ENCODE measurements around the gene THBS4. TPM values are rescaled to one million over a fixed set of nuclear protein-coding genes. Genes with fewer than 3 reads are reported as not detected.

The THBS4 gene
- total RNA-seq, 1 experiment from 2014 or later = 6.6 TPM

DNA sequence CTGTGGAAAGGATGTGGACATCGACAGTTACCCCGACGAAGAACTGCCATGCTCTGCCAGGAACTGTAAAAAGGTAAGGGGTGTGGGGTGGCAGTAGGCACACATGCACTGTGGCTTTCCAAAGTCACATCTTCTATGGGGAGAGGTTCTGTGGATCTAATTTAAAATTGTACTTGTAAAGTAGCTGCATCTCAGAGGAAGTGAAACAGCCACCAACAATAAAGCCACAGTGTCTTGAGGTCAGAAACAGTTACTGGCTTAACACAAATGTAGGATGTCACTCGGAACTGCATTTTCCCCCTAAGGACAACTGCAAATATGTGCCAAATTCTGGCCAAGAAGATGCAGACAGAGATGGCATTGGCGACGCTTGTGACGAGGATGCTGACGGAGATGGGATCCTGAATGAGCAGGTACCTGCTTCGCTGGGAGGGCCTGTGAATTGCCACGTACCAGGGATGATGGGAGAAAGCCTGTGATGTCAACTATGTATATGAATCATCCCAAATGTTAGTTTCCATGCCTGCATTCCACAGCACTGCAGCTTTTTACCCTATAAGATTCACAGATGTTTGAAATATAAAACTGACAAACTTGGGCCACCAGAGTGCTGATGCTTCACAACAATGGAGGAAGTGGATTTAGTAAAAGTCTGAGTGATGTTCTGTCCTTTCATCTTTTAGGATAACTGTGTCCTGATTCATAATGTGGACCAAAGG, 35.3 kb downstream of the THBS4 start:
- no peak overlapping the region for H3K27ac ChIP-seq
- CTCF ChIA-PET = no interaction called here
- TF ChIP-seq, protein P1, sequence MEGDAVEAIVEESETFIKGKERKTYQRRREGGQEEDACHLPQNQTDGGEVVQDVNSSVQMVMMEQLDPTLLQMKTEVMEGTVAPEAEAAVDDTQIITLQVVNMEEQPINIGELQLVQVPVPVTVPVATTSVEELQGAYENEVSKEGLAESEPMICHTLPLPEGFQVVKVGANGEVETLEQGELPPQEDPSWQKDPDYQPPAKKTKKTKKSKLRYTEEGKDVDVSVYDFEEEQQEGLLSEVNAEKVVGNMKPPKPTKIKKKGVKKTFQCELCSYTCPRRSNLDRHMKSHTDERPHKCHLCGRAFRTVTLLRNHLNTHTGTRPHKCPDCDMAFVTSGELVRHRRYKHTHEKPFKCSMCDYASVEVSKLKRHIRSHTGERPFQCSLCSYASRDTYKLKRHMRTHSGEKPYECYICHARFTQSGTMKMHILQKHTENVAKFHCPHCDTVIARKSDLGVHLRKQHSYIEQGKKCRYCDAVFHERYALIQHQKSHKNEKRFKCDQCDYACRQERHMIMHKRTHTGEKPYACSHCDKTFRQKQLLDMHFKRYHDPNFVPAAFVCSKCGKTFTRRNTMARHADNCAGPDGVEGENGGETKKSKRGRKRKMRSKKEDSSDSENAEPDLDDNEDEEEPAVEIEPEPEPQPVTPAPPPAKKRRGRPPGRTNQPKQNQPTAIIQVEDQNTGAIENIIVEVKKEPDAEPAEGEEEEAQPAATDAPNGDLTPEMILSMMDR (conservative IDR thresholded peaks at IDR 0.05) = no peak
- no peak for TF ChIP-seq EZH2 (IDR thresholded peaks at IDR 0.05; ENCODE audit: low read depth)
- no peaks in the 10 kb centered on the region for H3K79me2 ChIP-seq (ENCODE audit: low read depth)
- no TSS peak for BruUV-seq (replicated peaks)
- no peaks in the 10 kb centered on the region for H3K9me2 ChIP-seq (ENCODE audit: insufficient read depth)
- no peaks in the 10 kb centered on the region for H3K4me1 ChIP-seq (replicated peaks; ENCODE audit: insufficient read depth)
- POLR2A ChIA-PET (ENCODE audit: unreplicated experiment) = interaction anchor here (0.6 kb wide), 1 partner anchor 95 kb away, joined by 5 read pairs; no protein-coding TSS in a partner anchor
- no peak overlapping the region for H3K4me2 ChIP-seq
- no peaks in the 10 kb centered on the region for H3K9me3 ChIP-seq (ENCODE audit: insufficient read depth, low read depth)
- no peaks in the 10 kb centered on the region for H3K27me3 ChIP-seq (ENCODE audit: insufficient read depth, low read depth)
- H3K36me3 ChIP-seq (ENCODE audit: low read depth) = no peaks in the 10 kb centered on the region
- intact Hi-C loops (cut with micrococcal nuclease; ENCODE audit: unreplicated experiment) = no loop called here
- no peak overlapping the region for H2AFZ ChIP-seq
- H4K20me1 ChIP-seq (ENCODE audit: insufficient read depth) = no peaks in the 10 kb centered on the region
- no peaks in the 10 kb centered on the region for H3F3A ChIP-seq (ENCODE audit: insufficient read depth, low read depth)
- no peak for DNase-seq
- H3K4me3 ChIP-seq = no peak overlapping the region

DNA sequence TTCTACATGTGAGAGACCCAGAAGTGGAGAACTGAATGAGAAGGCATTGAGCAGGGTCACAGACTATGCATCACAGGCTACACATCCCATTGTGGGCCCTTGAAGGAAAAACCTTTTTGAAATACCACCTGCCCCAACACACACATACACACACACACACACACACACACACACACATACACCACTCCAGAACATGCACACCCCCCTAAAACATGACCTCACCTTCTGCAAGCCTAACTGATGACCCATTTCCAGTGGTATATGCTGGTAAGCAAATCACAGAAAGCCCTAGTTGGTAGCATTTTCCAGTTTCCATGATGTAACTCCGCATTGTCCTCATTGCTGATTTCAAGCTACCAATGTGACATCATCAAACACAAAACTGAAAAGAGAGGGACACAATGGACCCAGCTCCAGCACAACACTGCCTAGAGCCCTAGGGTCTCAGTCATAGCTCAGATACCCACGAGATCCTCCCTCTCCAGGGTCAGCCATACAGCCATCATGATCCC, 36.4 kb downstream of the THBS4 start:
- POLR2A ChIA-PET (ENCODE audit: unreplicated experiment) = no interaction called here
- no peaks in the 10 kb centered on the region for H3K4me1 ChIP-seq (replicated peaks; ENCODE audit: insufficient read depth)
- BruUV-seq (replicated peaks) = no TSS peak
- no peaks in the 10 kb centered on the region for H3K9me2 ChIP-seq (ENCODE audit: insufficient read depth)
- intact Hi-C loops (cut with micrococcal nuclease; ENCODE audit: unreplicated experiment) = no loop called here
- no peaks in the 10 kb centered on the region for H4K20me1 ChIP-seq (ENCODE audit: insufficient read depth)
- H3K79me2 ChIP-seq (ENCODE audit: low read depth) = no peaks in the 10 kb centered on the region
- TF ChIP-seq, protein P1 (conservative IDR thresholded peaks at IDR 0.05) = no peak
- TF ChIP-seq EZH2 (IDR thresholded peaks at IDR 0.05; ENCODE audit: low read depth) = no peak
- no peaks in the 10 kb centered on the region for H3K27me3 ChIP-seq (ENCODE audit: insufficient read depth, low read depth)
- CTCF ChIA-PET = no interaction called here
- H3K27ac ChIP-seq = no peak overlapping the region
- H3K4me3 ChIP-seq = no peak overlapping the region
- no peaks in the 10 kb centered on the region for H3K9me3 ChIP-seq (ENCODE audit: insufficient read depth, low read depth)
- DNase-seq = no peak
- H3K4me2 ChIP-seq = no peak overlapping the region
- no peak overlapping the region for H2AFZ ChIP-seq
- no peaks in the 10 kb centered on the region for H3K36me3 ChIP-seq (ENCODE audit: low read depth)
- H3F3A ChIP-seq (ENCODE audit: insufficient read depth, low read depth) = no peaks in the 10 kb centered on the region

DNA sequence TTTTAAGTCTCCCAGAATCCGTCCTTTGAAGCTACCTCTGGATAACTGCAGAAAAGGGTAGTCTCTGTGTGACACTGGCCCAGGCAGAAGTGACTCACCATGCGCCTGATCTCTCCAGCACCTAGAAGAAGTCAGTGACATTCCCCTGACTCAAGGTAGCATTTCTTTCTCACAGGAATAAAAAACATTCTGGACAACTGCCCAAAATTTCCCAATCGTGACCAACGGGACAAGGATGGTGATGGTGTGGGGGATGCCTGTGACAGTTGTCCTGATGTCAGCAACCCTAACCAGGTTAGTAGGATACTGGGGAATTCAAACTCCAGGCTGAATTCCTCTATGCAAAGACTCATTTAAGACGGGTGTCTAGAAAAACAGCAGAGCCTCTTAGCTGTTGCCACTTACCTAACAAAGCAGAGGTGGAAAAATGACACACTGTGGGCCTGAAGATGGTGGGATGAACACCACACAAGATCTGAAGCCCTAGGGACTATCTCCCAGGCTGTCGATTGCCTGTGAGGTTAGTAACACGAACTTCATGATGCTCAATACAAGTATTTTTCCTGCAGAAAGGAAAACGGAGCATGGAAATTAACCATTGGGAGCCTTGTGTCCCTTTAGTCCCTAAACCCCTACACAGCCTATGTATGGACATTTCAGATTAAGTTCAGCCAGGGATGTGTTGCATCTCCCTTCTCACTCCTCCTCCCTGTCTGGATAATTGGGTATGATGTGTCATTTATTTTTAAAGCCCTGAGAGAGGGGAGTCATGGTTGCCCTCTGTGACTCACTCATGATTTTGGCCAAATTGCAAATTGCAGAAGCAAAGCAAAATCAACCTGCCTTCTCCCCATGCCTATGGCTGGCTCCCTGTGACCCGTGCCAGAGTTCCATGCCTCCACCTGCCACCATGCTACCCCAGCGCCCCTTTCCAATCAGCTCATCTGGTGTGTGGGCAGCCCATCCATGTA, 37.2 kb downstream of the THBS4 start:
- no peaks in the 10 kb centered on the region for H3K36me3 ChIP-seq (ENCODE audit: low read depth)
- no TSS peak for BruUV-seq (replicated peaks)
- TF ChIP-seq, protein P1 (conservative IDR thresholded peaks at IDR 0.05) = no peak
- TF ChIP-seq EZH2 (IDR thresholded peaks at IDR 0.05; ENCODE audit: low read depth) = no peak
- no peak overlapping the region for H2AFZ ChIP-seq
- H4K20me1 ChIP-seq (ENCODE audit: insufficient read depth) = no peaks in the 10 kb centered on the region
- no peak overlapping the region for H3K4me2 ChIP-seq
- intact Hi-C loops (cut with micrococcal nuclease; ENCODE audit: unreplicated experiment) = no loop called here
- H3K9me3 ChIP-seq (ENCODE audit: insufficient read depth, low read depth) = no peaks in the 10 kb centered on the region
- CTCF ChIA-PET = no interaction called here
- no peak overlapping the region for H3K4me3 ChIP-seq
- H3K27me3 ChIP-seq (ENCODE audit: insufficient read depth, low read depth) = no peaks in the 10 kb centered on the region
- no peak overlapping the region for H3K27ac ChIP-seq
- H3K79me2 ChIP-seq (ENCODE audit: low read depth) = no peaks in the 10 kb centered on the region
- no peak for DNase-seq
- no peaks in the 10 kb centered on the region for H3K9me2 ChIP-seq (ENCODE audit: insufficient read depth)
- H3F3A ChIP-seq (ENCODE audit: insufficient read depth, low read depth) = no peaks in the 10 kb centered on the region
- no peaks in the 10 kb centered on the region for H3K4me1 ChIP-seq (replicated peaks; ENCODE audit: insufficient read depth)
- POLR2A ChIA-PET (ENCODE audit: unreplicated experiment) = no interaction called here
